SKM-1 treated with dmso at 0.1 percent for 144 hours (cell line): ENCODE measurements around the gene FBXO4.
"Not testable (repeated sequence)": the region's sequence is repeated elsewhere in the genome, so short reads cannot be mapped to it uniquely, and the experiment has no call there.

ENCODE experiments used
- DNase-seq: peaks from one replicate; lab custom pipeline; 2025; ENCODE audit not compliant: unreplicated experiment; lab: John Stamatoyannopoulos, UW

The FBXO4 gene

DNA sequence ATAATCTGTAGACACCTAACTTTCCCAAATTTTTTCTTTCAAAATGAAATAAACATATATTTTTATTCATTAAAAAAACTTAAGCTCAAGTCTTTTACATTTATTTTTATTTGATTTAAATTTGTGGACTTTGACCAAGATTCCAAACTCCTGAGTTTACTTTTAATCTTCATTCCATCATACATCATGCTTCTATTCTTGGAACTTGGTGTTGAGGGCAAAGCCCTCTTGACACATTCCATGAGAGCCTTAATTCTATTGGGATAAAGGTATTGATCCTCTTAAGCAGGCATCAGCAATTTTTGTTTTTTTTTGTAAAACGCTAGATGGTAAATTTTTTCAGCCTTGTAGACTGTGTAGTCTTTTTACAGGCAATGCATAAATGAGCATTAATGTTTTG lies 53.6 kb downstream of the FBXO4 start:
- DNase-seq = no peak

DNA sequence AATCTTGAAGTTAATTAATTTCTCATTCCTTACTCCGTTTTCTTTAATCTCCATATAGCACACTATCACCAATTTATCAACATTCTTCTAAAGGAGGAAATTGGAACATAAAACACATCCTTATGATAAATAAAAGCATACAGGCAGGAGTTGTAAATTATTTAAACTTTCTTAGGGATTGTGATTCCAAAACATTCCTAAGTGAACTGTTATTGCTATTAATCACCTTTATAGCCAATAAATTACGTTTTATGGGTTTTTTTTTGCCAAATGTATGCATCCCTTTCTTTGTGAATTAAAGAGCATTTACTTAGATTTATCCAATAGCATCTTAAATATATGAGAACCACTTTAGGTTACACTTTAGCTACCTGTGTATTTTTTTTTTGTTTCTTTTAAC lies 55.3 kb downstream of the FBXO4 start:
- DNase-seq = no peak

DNA sequence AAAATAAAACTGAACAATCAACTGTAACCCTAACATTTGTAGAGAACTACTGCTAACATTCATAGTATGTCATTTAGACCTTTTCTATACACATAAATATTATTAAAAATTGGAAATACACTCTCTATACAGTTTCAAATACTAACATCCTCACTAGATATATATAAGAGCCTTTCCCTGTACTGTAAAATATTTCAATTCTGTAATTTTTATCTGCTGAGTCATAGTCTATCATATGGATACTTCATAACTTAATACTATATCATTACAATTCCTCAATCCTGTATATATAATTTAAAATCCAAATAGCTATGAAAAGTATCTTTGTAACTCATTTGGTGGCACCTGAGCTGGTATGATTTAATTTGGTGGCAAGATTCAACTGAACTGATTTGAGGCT lies 55.8 kb downstream of the FBXO4 start:
- DNase-seq = no peak

GRCh38 chr5:41982858-41983257 lies 57.8 kb downstream of the FBXO4 start:
- DNase-seq = not testable (repeated sequence)

DNA sequence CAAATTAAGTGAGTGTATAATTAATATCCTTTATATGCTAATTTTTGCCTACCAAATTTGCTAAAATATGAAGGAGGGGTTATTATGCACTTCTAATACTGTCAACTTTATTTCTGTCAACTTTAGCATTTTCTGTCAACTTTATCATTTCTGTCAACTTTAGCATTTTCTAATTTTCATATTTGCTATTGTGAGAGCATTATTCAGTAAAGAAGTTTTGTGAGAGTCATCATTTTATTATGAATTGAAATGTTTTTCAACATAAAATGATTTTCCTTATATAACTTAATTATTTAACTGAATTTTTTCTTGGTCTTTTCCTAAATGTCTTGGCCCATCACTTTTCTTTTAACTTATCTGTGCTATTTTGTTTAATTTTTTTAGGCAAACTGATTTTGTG lies 58.2 kb downstream of the FBXO4 start:
- DNase-seq = no peak

GRCh38 chr5:41985945-41986695 lies 61.0 kb downstream of the FBXO4 start:
- DNase-seq = no peak
